ENCODE data around the gene SPRED3. TPM values are rescaled to one million over a fixed set of nuclear protein-coding genes. Genes with fewer than 3 reads are reported as not detected.

Gene SPRED3
- total and polyA plus RNA-seq, 2 donors (not counting 1 experiment from before 2014, with no cell fraction given): 1.1 to 1.7 TPM

DNA sequence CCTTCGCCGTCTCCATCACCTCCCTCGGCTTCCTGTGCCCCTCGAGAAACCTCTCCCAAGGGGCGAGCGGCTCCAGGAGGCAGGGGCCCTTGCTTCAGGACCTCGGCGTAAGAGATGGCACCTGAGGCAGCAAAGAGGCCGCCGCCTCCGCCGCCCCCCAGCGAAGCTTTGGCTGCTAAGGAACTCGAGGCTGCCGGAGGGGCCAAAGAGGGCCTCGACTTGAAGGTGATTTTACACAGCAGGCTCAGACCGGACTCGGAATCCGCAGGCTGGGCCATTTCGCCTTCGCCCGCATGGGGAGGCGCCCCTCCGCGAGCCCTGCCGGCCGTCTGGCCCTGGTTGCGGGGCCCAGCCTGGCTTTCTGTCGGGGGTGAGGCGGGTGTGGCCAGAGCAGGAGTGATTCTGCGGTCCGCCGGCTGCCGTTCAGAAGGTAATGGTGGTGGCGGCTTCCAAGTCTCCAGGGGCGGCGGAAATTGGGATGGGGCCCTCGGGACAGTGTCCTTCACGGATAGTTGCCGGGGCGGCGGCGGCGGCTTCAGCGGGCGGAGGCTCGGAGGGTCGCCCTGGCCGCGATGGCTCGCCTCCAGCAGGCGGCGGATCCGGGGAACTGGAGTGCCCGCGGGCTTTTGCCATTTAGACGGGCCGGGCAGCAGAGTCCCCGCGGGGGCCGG lies 2.1 kb upstream of the SPRED3 start:
- no peak for TF ChIP-seq EZH2 (IDR thresholded peaks at IDR 0.05; ENCODE audit: borderline replicate concordance, insufficient read depth, low read depth, low read length, poor library complexity, severe bottlenecking)
- TF ChIP-seq, protein P1, sequence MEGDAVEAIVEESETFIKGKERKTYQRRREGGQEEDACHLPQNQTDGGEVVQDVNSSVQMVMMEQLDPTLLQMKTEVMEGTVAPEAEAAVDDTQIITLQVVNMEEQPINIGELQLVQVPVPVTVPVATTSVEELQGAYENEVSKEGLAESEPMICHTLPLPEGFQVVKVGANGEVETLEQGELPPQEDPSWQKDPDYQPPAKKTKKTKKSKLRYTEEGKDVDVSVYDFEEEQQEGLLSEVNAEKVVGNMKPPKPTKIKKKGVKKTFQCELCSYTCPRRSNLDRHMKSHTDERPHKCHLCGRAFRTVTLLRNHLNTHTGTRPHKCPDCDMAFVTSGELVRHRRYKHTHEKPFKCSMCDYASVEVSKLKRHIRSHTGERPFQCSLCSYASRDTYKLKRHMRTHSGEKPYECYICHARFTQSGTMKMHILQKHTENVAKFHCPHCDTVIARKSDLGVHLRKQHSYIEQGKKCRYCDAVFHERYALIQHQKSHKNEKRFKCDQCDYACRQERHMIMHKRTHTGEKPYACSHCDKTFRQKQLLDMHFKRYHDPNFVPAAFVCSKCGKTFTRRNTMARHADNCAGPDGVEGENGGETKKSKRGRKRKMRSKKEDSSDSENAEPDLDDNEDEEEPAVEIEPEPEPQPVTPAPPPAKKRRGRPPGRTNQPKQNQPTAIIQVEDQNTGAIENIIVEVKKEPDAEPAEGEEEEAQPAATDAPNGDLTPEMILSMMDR (IDR thresholded peaks at IDR 0.05): no peak
- peaks cover 0 to 49% (median 21%) of the 10 kb centered on the region in 4 experiments for H3K27me3 ChIP-seq (replicated peaks in 1 of 4; ENCODE audit: control extremely low read depth in 1 of 4, control insufficient read depth in 3 of 4, insufficient read depth in 4 of 4, low read length in 3 of 4)
- H3K27ac ChIP-seq (ENCODE audit: low read length in 2 of 2): no peak overlapping the region
- peak overlapping the region; percentile 69 for H3K9ac ChIP-seq (ENCODE audit: low read length)
- 38% methylated on average over 59 of the region's 61 CpGs for WGBS (ENCODE audit: insufficient coverage)
- H3K79me2 ChIP-seq (ENCODE audit: control insufficient read depth, insufficient read depth, low read length): no peaks in the 10 kb centered on the region
- H2AFZ ChIP-seq (ENCODE audit: insufficient read depth, low read depth, low read length, poor library complexity, severe bottlenecking): no peak overlapping the region
- H3K27me3 Mint-ChIP-seq: peaks cover 27% of the 10 kb centered on the region
- ATAC-seq (ENCODE audit: low read depth) (no peak), DNase-seq (peak; percentile 55)
- POLR2A ChIA-PET: interaction anchor here (2.5 kb wide), 1 partner anchor 12 kb away, joined by 11 read pairs; the partner anchor contains the start of gene PSMD8
- peak overlapping the region; percentile 54 for H3K4me3 Mint-ChIP-seq
- peaks cover 57% of the 10 kb centered on the region for H4K20me1 ChIP-seq (ENCODE audit: control insufficient read depth, insufficient read depth, low read length, poor library complexity, severe bottlenecking)
- CTCF ChIA-PET: interaction anchor here (2.3 kb wide), 1 partner anchor 17 kb away, joined by 20 read pairs; the partner anchor contains the start of gene FAM98C
- peaks cover 0 to 34% of the 10 kb centered on the region in 2 experiments for H3K36me3 ChIP-seq (replicated peaks in 1 of 2; ENCODE audit: control extremely low read depth in 1 of 2, control insufficient read depth in 1 of 2, extremely low read depth in 1 of 2, insufficient read depth in 2 of 2, low read length in 1 of 2)
- peak overlapping the region; percentile 97 for H3K4me2 ChIP-seq (replicated peaks; ENCODE audit: low read depth, low read length, poor library complexity, severe bottlenecking)
- H3K9me3 Mint-ChIP-seq (ENCODE audit: insufficient read depth): no peaks in the 10 kb centered on the region
- peaks cover 0 to 30% (median 0%) of the 10 kb centered on the region in 3 donors for H3K9me3 ChIP-seq (ENCODE audit: control extremely low read depth in 1 of 3, control insufficient read depth in 2 of 3, insufficient read depth in 1 of 3, low read length in 2 of 3)
- peaks cover 36% of the 10 kb centered on the region in 2 donors for H3K4me1 ChIP-seq (ENCODE audit: control insufficient read depth in 2 of 2, insufficient read depth in 2 of 2, low read length in 2 of 2)
- H3K27ac Mint-ChIP-seq: no peak overlapping the region
- intact Hi-C loops (cut with micrococcal nuclease): loop anchor here (2.0 to 5.0 kb wide), 2 partner anchors 16 to 231 kb away; partner anchors contain the start of genes EIF3K, FAM98C and MAP4K1
- H3K4me1 Mint-ChIP-seq: peaks cover 31% of the 10 kb centered on the region
- H3K4me3 ChIP-seq (ENCODE audit: control extremely low read depth in 1 of 5, extremely low read depth in 1 of 5, insufficient read depth in 1 of 5, low read depth in 2 of 5, low read length in 4 of 5): peak overlapping the region in 4 of 5 experiments; percentile 40 to 77 (median 48)

Data from B cell (primary cell).